Left lung (tissue), 10 donors: ENCODE results near the gene ROM1. TPM values are rescaled to one million over a fixed set of nuclear protein-coding genes. Genes with fewer than 3 reads are reported as not detected.

Experiments
- ATAC-seq: fragments of 200-7000 bp; cut with Tn5 transposase; one replicate; pipeline ENCODE4 v1.9.1; 2020; ENCODE audit warnings: moderate library complexity
- DNase-seq, 4 donors: peaks; one replicate each; pipeline ENCODE4 v3.0.0-alpha.2; 2013 to 2020
- H3K27ac ChIP-seq, 2 donors: fragments of 200-600 bp; sonication (generic) in 1 of 2; one replicate each; pipeline versions ENCODE4 v1.5.0 to v1.8.0; 2020 to 2021
- H3K27me3 ChIP-seq, 2 donors: fragments of 200-600 bp; sonication (generic) in 1 of 2; one replicate each; pipeline versions ENCODE4 v1.5.0 to v1.8.0; 2020 to 2021
- H3K36me3 ChIP-seq, 2 donors: fragments of 200-600 bp; sonication (generic) in 1 of 2; one replicate each; pipeline versions ENCODE4 v1.5.0 to v1.8.0; 2020 to 2021
- H3K4me1 ChIP-seq, 2 donors: fragments of 200-600 bp; one replicate each; pipeline ENCODE4 v1.8.0; 2021
- H3K4me3 ChIP-seq, 2 donors: fragments of 200-600 bp; sonication (generic) in 1 of 2; one replicate each; pipeline versions ENCODE4 v1.5.0 to v1.8.0; 2020 to 2021; ENCODE audit warnings: mild to moderate bottlenecking in 1 of 2
- H3K9me3 ChIP-seq, 2 donors: fragments of 200-600 bp; sonication (generic) in 1 of 2; one replicate each; pipeline versions ENCODE4 v1.5.0 to v1.8.0; 2020 to 2021
- intact Hi-C, 2 donors: fragments of 100-400 bp; cut with DNase I; formaldehyde crosslinking; loops; one replicate each; pipeline versions ENCODE4 v1.11.2 to v1.14.2; 2022
- polyA plus RNA-seq, 6 donors: library from polyadenylated mRNA; unstranded; fragments of 120-200 nt; gene quantifications; one replicate each; pipeline ENCODE4 v1.2.1, GENCODE V29; 2013; ENCODE audit not compliant: insufficient read length in 6 of 6
- total RNA-seq, 2 donors: library from RNA; stranded (reverse); fragmentation: NEBNext Ultra II Directional; extraction: Animal tissue kit (Norgen Biotek cat#: 25700); gene quantifications; one replicate each; pipeline ENCODE4 v1.2.1, GENCODE V29; 2021
- TF ChIP-seq, protein P1 (sequence below), 2 donors: fragments of 200-600 bp; sonication (generic) in 1 of 2; IDR thresholded peaks; one replicate each; pipeline versions ENCODE4 v1.5.0 to v1.8.0; 2021; ENCODE audit warnings: antibody characterized with exemption in 2 of 2
- donor health status: DM: no; HTN: yes; CAD: no.
- donor health status: DM: no; HTN: no; CAD: no.

ROM1 gene
- total and polyA plus RNA-seq, 8 donors, result 3.4 to 6.5 (median 5.5) TPM

DNA sequence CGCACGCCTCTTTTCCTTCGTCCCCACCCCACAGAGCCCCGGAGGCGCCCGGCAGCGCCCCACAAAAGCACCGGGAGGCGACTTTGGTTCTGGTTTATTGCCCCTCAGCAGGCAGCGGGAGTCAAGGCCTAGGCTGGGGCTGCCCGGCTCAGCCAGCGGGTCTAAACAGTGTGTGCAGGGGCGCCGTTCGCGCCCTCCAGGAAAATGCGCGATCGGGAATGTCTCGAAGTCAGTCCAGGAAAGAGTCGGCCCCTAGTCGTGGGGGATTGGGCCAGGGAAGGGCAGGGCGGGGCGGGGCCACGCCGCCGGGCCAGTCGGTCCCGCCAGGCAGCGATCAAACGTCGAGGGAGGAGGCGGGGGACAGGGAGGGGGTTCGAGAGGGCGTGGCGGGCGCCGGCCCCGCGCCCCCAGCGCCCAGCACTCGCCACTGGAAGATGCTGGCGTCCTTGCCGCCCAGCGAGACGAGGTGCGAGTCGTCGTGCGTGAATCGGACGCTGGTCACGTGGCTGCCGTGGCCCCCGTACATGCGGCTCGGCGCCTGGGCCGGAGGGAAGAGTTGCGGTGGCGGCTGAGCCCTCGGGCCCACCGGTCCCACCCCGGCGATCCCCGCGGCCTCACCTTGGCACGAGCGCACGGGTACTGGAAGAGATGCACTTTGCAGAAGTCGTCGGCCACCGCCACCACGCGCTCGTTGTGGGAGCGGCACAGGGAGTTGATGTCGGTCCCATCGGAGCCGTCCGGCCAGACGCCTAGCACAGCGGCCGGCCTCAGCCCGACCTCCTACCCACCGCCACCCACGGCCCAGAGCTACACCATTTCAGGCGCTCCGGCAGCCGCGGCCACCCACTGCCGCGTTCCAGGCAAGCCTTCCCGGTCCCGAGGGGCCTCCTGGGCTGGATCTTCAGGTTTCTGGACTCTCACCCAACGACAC, 10.7 kb upstream of the ROM1 start:
- Histone ChIP-seq H3K4me1 (peaks cover 25 to 50% of the 10 kb centered on the region in 2 donors), H3K36me3 (peaks cover 0 to 57% of the 10 kb centered on the region in 2 donors), H3K27ac (peak overlapping the region; percentile 96 to 97), H3K4me3 (peak overlapping the region; percentile 98), H3K9me3 (no peaks in the 10 kb centered on the region), H3K27me3 (no peaks in the 10 kb centered on the region)
- DNase-seq (peak in 3 of 4 donors; percentile 70 to 87 (median 84)), ATAC-seq (peak; percentile 64)
- intact Hi-C loops, result no loop called here
- TF ChIP-seq, protein P1, sequence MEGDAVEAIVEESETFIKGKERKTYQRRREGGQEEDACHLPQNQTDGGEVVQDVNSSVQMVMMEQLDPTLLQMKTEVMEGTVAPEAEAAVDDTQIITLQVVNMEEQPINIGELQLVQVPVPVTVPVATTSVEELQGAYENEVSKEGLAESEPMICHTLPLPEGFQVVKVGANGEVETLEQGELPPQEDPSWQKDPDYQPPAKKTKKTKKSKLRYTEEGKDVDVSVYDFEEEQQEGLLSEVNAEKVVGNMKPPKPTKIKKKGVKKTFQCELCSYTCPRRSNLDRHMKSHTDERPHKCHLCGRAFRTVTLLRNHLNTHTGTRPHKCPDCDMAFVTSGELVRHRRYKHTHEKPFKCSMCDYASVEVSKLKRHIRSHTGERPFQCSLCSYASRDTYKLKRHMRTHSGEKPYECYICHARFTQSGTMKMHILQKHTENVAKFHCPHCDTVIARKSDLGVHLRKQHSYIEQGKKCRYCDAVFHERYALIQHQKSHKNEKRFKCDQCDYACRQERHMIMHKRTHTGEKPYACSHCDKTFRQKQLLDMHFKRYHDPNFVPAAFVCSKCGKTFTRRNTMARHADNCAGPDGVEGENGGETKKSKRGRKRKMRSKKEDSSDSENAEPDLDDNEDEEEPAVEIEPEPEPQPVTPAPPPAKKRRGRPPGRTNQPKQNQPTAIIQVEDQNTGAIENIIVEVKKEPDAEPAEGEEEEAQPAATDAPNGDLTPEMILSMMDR (IDR thresholded peaks at IDR 0.05), result no peak

DNA sequence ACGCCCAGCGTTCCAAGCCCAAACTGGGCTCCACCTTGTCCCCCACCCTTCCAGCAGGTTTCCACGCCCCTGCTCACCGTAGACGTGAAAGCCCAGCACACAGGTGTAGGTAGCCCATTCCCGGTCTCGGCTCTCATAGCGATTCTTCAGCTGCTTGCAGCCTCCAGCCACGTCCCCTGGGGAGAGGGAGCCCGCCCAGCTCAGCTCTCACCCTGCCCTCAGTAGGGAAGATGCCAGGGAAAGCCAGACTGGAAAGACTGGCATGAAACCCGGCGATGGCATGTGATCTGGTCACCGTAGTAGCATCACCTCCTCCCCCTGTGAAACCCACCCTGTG, 10.0 kb upstream of the ROM1 start:
- H3K9me3 ChIP-seq, result no peaks in the 10 kb centered on the region
- H3K4me1 ChIP-seq, result peaks cover 25 to 52% of the 10 kb centered on the region in 2 donors
- H3K36me3 ChIP-seq, result peaks cover 0 to 55% of the 10 kb centered on the region in 2 donors
- H3K4me3 ChIP-seq, result peak overlapping the region in 1 of 2 donors; percentile 98
- H3K27me3 ChIP-seq, result no peaks in the 10 kb centered on the region
- intact Hi-C loops, result no loop called here
- no peak for ATAC-seq
- TF ChIP-seq, protein P1 (IDR thresholded peaks at IDR 0.05), result no peak
- H3K27ac ChIP-seq, result peak overlapping the region in 1 of 2 donors; percentile 96
- DNase-seq, result no peak

DNA sequence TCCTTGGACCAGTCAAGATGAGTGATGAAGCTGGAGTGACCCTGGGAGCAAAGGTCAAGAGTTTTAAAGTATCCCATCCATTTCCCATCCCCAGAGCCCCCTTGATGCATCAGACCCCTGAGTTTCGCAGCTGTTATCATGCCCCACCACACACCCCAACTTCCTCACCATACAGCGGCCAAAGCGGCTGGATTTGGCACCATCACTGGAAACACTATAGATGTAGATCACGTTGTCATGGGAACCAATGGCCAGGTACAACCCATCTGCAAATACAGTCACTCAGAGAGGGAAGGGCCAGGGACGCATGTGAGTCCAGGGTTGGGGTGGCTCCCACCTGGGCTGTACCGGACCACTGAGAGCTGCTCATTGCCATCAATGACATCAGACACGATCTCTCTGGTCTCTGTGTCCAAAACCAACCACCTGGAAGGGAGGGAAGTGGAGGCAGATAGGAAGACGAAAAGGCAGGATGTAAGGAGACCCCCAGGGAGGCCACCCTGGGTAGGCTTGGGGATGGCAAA, 9.2 kb upstream of the ROM1 start:
- H3K36me3 ChIP-seq, result peaks cover 0 to 57% of the 10 kb centered on the region in 2 donors
- no peak overlapping the region for H3K27ac ChIP-seq
- ATAC-seq (no peak), DNase-seq (no peak)
- no peaks in the 10 kb centered on the region for H3K9me3 ChIP-seq
- H3K4me1 ChIP-seq, result peaks cover 23 to 52% of the 10 kb centered on the region in 2 donors
- intact Hi-C loops, result no loop called here
- TF ChIP-seq, protein P1 (IDR thresholded peaks at IDR 0.05), result no peak
- H3K4me3 ChIP-seq, result no peak overlapping the region
- no peaks in the 10 kb centered on the region for H3K27me3 ChIP-seq

DNA sequence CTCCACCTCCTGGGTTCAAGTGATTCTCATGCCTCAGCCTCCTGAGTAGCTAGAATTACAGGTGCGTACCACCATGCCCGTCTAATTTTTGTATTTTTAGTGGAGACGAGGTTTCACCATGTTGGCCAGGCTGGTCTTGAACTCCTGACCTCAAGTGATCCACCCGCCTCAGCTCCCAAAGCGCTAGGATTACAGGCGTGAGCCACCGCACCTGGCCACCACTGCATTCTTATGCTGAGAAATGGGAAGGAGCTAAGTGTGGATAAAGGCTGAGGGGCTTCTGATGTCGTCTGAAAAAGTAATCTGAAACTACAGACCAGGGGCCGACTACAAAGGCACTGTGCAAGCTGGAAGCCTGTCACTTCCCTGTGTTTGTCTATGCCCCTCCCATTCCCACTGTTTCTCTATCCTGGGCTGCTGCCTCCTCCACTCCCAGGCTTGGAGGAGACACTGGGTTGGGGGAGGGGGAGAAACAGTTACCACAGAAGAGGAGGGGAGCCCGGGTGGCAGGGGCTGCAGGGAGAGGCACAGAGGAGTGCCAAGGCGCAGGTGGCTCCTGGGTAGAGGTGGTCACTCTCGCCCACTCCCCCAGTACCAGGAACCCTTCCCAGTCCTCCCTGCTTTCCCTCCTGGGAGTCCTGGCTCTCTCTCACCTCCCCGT, 8.5 kb upstream of the ROM1 start:
- no peaks in the 10 kb centered on the region for H3K27me3 ChIP-seq
- H3K27ac ChIP-seq, result no peak overlapping the region
- DNase-seq (peak in 1 of 4 donors; percentile 41), ATAC-seq (no peak)
- H3K4me3 ChIP-seq, result no peak overlapping the region
- H3K36me3 ChIP-seq, result peaks cover 0 to 63% of the 10 kb centered on the region in 2 donors
- TF ChIP-seq, protein P1 (IDR thresholded peaks at IDR 0.05), result no peak
- intact Hi-C loops, result no loop called here
- H3K4me1 ChIP-seq, result peaks cover 17 to 45% of the 10 kb centered on the region in 2 donors
- no peaks in the 10 kb centered on the region for H3K9me3 ChIP-seq

DNA sequence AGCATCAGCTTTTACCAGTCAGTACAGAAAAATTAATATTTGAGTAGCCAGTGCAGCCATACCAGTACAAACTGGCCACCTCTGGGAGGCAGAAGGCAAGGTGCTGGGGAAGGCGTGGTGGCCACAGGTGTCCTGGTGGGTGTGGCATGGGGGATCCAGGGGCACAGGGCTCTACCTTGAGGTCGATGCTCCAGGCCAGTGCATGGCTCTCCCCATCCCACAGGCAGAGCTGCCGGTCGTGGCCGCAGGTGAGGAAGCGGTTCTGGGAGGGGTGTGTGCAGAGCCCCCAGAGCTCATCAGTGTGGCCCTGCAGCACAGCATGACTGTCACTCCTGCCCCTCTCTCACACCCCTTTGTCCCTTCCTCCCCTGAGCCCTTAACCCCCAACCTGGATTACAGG, 7.6 kb upstream of the ROM1 start:
- no peaks in the 10 kb centered on the region for H3K9me3 ChIP-seq
- DNase-seq (peak in 1 of 4 donors; percentile 47), ATAC-seq (no peak)
- TF ChIP-seq, protein P1 (IDR thresholded peaks at IDR 0.05), result no peak
- no peaks in the 10 kb centered on the region for H3K27me3 ChIP-seq
- peaks cover 0 to 67% of the 10 kb centered on the region in 2 donors for H3K36me3 ChIP-seq
- H3K4me1 ChIP-seq, result peaks cover 8 to 44% of the 10 kb centered on the region in 2 donors
- intact Hi-C loops, result no loop called here
- no peak overlapping the region for H3K4me3 ChIP-seq
- no peak overlapping the region for H3K27ac ChIP-seq
